Measurements from ENCODE around the gene APOA4.

Gene APOA4

GRCh38 chr11:116792144-116792868 is 30.8 kb downstream of the APOA4 start:
- no peak for FAIRE-seq
- DNase-seq (ENCODE audit: insufficient read length, low spot score), result no peak
- no peak for TF ChIP-seq POLR2A (IDR thresholded peaks at IDR 0.05; ENCODE audit: low read depth, low read length)

- no peak for DNase-seq (ENCODE audit: insufficient read length, low spot score)
- no peak for FAIRE-seq
- TF ChIP-seq POLR2A (IDR thresholded peaks at IDR 0.05; ENCODE audit: low read depth, low read length), result no peak
Measured at GRCh38 chr11:116791813-116792143, 31.3 kb downstream of the APOA4 start, which contains the start of gene APOA5. Gene APOA5 (minus strand): TSS chr11:116791879. CDS start chr11:116791860, 19 bp downstream.

DNA sequence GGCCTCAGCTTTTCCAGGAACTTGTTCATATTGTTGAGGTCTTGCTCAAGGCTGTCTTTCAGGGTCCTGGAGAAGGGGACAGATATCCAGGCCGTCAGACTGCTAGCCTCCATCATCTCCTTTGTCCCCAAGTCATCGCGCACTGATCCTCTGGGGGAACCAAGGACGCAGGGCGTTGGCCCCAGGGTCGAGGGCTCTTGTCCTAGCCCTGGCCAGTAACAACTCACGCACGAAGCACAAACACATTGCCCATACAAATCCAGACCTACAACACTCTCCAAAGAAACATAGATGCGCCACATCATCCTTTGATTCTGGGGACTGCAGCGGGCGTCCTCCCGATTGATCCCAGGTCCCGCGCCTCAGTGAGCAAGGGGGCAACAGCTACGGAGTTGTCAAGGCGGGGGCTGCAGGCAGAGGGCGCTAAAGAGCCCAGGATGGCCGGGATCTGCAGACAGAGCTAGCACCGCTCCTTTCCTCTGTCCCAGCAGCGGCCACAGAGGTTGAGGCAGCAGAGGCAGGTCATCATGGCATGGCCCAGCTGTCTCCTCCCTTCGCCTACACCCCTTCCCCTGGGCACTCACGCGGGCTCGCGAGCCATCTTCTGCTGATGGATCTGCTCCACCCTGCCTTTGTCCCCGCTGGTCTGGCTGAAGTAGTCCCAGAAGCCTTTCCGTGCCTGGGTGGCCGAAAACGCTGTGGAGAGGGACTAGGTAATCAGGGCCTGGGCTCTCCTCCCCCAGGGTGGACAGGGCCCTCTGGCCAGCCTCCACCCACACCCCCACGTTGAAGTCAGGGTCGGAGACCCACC is 31.9 kb downstream of the APOA4 start:
- DNase-seq (ENCODE audit: insufficient read length, low spot score) (peak; percentile 41), FAIRE-seq (no peak)
- no peak for TF ChIP-seq POLR2A (IDR thresholded peaks at IDR 0.05; ENCODE audit: low read depth, low read length)

- FAIRE-seq (no peak), DNase-seq (ENCODE audit: insufficient read length, low spot score) (no peak)
- TF ChIP-seq POLR2A (IDR thresholded peaks at IDR 0.05; ENCODE audit: low read depth, low read length), result no peak
Measured at GRCh38 chr11:116790167-116791001, 32.7 kb downstream of the APOA4 start.

DNA sequence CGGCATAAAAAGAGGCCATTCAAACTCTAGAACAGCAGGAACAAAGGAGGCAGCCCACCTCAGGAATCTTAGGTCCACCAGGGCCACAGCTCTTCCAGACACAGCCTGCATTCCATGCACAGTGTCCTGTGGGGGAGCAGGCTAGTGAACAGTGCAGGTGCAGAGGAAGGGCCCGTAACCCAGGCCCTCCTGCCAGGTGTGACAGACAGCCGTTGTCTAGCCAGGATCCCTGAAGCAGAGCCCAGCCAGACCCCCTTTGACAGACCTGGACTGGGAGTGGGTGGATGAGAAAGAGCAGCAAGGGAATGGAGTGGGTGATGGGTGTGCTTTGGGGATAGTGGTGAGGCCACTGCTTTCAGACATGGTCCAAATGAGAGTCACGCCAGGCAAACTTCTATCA is 34.1 kb downstream of the APOA4 start:
- FAIRE-seq (no peak), DNase-seq (ENCODE audit: insufficient read length, low spot score) (no peak)
- TF ChIP-seq POLR2A (IDR thresholded peaks at IDR 0.05; ENCODE audit: low read depth, low read length), result no peak

- FAIRE-seq, result no peak
- DNase-seq (ENCODE audit: insufficient read length, low spot score), result no peak
- TF ChIP-seq POLR2A (IDR thresholded peaks at IDR 0.05; ENCODE audit: low read depth, low read length), result no peak
Measured at GRCh38 chr11:116788534-116788933, 34.6 kb downstream of the APOA4 start.

DNA sequence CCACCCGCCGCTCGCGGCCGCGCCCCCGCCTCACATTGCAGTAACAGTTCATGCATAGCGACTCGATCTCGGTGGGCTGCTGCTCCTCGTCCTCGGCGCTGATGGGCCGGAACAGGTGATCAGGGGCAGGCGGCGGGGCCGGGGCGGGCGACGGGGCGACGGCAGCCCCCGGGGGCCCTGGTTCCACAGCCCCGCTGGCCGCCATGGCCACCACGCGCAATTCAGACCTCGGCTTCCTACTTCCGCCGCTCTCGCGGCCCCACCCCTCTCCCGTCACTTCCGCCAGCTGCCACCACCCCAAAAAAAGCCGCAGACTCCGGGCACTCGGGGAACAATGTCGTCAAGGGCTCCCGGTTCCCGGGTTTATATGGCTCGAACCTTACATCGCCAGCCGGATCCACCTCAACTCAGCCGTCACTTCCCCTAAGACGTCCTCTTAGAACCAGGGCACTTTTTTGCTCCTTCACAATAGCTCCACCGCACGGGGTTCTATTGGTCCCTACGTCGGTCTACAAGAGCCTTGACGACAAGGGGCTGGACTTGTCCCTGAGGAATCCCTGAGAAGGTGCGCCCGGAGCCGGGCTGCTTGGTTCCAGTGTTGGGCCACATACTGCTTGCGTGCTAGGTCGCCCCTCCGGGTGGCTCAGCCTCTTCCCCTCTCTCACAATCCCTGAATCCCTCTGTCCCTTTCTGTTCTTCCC is 35.2 kb downstream of the APOA4 start, which contains the start of gene ZPR1:
ZPR1 (minus strand) TSS at position 238 of the 701 bp plus-strand sequence; CDS start at position 205, 33 bp downstream.
- no peak for FAIRE-seq
- peak; percentile 60 for TF ChIP-seq POLR2A (IDR thresholded peaks at IDR 0.05; ENCODE audit: low read depth, low read length)
- DNase-seq (ENCODE audit: insufficient read length, low spot score), result peak; percentile 72

DNA sequence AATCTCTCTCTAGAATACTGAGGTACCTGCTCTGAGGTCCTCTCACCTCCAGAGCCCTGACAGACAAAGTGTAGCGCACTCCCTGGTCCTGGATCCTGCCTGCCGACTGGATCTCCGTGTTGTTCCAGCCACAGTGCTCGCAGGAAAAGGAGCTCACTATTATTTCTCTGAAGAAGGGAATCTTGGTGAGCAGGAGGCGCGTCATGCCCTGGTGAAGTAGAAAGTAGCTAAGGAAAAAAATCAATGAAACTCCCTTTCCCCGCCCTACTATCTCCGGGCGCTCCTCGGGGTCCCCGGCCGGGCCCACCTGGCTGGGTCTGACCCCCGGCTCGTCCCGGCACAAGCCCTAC is 35.7 kb downstream of the APOA4 start:
- TF ChIP-seq POLR2A (IDR thresholded peaks at IDR 0.05; ENCODE audit: low read depth, low read length), result no peak
- no peak for FAIRE-seq
- DNase-seq (ENCODE audit: insufficient read length, low spot score), result no peak

GRCh38 chr11:116786966-116787365 is 36.1 kb downstream of the APOA4 start:
- DNase-seq (ENCODE audit: insufficient read length, low spot score) (no peak), FAIRE-seq (no peak)
- no peak for TF ChIP-seq POLR2A (IDR thresholded peaks at IDR 0.05; ENCODE audit: low read depth, low read length)

GRCh38 chr11:116786326-116786725 is 36.8 kb downstream of the APOA4 start:
- no peak for TF ChIP-seq POLR2A (IDR thresholded peaks at IDR 0.05; ENCODE audit: low read depth, low read length)
- no peak for DNase-seq (ENCODE audit: insufficient read length, low spot score)
- no peak for FAIRE-seq

DNA sequence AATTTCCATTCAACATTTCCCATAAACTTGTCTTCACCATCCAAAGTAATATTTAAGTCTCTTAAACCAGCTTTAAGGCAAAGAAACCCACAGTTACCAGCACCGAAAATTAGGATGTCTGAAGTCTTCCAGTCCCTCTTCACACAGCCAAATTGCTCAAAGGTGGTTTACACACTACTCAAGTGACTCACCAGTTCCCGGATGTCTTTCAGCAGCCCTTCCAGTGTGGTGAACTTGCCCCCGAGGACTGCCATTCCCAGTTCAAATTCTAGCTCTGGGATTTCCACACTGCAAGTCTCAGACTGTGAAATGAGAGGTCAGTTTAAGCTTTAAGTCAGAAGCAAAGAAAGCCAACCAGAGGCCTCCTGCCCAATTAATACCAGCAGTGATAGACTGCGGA is 40.4 kb downstream of the APOA4 start:
- FAIRE-seq (no peak), DNase-seq (ENCODE audit: insufficient read length, low spot score) (no peak)
- no peak for TF ChIP-seq POLR2A (IDR thresholded peaks at IDR 0.05; ENCODE audit: low read depth, low read length)

DNA sequence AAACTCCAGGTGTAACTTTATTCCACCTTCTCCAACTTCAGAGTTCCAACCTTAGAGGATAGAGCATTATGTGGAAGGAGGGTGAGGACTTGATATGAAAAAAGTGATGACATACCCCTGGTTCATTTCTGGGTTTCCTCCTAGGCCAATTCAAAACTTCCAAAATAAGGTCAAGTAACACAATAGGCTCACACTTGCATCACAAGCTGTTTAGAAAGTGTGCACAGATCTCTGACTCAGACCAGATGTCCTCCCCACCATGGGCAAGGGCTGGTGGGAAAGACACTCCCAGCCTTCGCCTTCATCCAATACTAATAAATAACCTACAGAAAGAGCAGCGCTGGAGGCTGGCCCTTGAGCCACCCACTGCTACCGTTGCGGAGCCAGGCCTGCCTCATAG is 44.5 kb downstream of the APOA4 start:
- no peak for TF ChIP-seq POLR2A (IDR thresholded peaks at IDR 0.05; ENCODE audit: low read depth, low read length)
- FAIRE-seq (no peak), DNase-seq (ENCODE audit: insufficient read length, low spot score) (no peak)

GRCh38 chr11:116777056-116777455 is 46.0 kb downstream of the APOA4 start:
- DNase-seq (ENCODE audit: insufficient read length, low spot score) (no peak), FAIRE-seq (no peak)
- TF ChIP-seq POLR2A (IDR thresholded peaks at IDR 0.05; ENCODE audit: low read depth, low read length), result no peak

Data from H54 (cell line).